Stimulated activated CD8-positive, alpha-beta memory T cell treated with anti-CD3 and anti-CD28 coated beads, Interleukin-2, amount 100 ng/mL, for 48 hours (primary cell): ENCODE measurements around the gene ADPRS.

Experiments used
- DNase-seq, 2 donors: peaks; one replicate each; pipeline ENCODE4 v3.0.0-alpha.2; 2020; ENCODE audit warnings: low read depth in 2 of 2

The ADPRS gene

DNA sequence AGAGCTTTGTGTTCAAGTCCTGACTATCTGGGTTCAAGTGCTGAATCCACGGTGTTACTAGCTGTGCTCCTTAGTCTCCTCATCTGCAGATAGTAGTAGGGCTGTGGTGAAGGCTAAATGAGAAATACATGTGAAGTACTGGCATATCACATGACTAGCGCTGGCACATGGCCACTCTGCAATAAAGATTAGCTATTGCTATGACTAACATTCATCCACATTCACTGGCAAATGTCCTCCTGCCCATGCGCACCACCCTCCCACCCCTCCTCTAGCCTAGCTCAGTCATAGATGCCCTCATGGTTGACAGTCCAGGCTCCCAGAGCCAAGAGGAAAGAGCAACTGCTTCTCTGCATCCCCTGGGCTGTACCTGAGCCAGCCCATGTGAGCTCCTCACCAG is 44.8 kb downstream of the ADPRS start:
- no peak for DNase-seq

DNA sequence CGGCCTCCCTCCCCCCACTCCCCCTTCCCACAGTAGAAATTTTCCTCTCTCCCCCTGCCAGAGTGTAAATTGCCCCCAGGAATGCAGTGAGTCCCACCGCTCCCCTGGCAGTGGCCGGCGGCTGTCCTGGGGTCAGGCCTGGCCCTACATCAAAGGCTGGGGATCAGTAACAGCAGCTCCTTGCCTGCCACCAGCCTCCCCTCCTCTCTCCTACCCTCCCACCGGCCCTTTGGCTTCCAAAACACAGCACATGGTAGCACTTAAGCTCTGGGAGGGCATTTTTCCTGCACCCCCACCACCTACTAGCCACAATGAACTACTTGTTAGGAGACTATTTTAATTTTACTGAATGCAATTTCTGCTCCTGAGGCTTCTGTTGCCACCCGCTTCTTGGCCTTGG is 45.3 kb downstream of the ADPRS start:
- DNase-seq: no peak

DNA sequence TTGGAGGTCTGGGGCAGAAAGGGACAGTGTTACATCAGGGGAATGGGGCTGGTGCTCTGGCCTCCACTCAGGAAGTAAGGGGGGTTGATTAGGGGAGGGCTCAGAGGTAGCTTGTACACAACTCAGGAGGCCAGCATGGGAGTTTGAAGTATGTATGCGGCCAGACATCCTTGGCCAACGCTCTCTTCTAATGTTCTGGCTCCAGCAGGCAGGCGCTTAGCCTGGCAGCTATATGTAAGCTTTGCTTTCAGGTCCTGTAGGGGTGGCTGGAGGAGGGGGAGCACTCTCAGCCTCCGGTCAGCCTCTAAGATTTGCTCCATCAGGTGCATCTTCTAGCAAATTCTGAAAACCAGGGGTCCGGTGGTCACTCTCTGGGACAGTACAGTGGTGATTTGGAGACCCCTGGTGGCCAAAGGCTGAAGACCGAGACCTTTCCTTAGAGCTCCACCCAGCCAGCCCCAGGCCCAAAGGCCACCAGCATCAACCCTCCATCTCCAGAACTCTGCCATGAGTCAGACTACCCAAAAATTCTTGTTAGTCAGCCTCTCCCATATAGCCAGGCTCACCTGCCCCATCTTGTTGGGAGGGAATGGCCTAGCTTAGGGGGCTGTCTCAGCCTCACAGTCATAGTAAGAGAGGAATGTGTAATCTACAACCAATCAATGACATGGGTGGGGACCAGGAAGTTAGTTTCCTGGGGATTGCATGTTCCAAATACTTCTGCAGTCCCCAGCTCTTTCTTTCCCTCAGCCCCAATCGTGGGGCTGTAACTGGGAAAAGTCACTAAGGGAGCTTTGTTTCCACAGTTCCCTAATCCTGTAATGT is 46.0 kb downstream of the ADPRS start:
- DNase-seq: peak in 1 of 2 donors; percentile 34

DNA sequence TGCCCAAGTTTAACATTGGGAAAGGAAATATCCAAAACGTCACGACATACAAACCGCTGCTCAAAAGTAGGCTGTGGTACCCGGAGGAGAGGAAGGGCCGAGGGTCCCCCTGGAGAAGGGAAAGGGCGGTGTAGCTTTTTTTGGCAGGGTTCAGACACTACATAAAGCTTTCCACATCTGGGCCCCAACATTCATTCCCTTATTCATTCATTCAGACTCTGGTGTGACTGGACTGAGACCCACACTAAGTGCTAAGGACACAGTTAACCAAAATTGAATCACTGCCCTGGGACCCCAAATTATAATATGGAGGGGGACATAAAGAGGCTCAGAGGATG is 46.6 kb downstream of the ADPRS start:
- DNase-seq: no peak

DNA sequence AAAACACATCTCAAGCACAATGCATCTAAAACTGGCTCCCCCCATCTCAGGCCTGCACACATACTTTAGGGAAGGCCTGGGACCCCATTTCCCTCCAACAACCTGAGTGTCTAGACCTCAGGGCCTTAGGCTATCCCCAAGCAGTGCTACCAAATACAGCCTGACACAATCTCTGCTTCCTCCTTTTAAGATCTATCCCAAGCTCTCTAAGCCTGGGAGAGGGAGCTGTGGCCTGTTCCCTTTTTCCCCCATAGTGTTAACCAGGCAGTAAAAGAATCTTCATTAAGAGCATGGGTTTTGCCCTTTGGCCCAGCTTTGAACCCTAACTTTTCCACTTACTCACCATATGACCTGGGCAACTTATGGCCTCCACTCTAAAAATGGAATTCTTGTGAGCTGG is 47.1 kb downstream of the ADPRS start:
- DNase-seq: no peak

DNA sequence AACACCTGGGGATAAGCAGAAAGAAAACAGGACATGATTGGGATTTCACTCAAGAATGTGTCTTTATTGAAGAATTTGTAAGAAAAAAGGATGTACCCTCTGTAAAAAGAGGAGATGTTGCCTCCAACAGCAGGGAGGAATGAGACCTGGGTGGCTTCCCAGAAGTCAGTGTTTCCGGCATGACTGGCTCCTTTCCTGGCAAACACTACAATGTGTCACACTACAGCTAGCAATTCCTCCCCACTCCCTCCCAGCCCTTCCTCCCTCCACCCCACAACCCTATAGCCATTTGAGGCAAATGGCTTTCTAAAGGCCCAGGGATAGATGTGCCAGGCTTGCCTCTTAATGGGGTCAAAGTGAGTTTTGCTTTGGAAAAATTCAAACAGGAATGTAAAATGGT is 47.8 kb downstream of the ADPRS start:
- DNase-seq: no peak

DNA sequence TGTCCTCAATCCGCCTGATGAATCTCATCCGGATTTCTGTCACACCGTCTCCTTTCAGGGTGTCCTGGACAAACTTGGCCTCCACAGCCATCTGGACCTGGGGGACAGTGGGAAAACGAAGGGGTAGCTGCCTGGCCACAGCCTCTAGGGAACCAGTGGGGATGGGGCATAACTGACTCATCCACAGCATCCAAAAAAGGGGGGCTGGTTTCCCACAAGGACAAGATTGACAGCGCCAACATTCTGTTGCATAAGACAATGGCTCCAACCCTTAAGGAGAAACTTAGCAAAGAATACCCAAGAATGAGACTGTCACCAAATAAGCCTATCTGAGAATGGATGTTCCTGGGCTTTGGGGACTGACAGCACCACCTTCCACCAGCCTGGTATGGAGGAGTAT is 48.5 kb downstream of the ADPRS start:
- DNase-seq: no peak

DNA sequence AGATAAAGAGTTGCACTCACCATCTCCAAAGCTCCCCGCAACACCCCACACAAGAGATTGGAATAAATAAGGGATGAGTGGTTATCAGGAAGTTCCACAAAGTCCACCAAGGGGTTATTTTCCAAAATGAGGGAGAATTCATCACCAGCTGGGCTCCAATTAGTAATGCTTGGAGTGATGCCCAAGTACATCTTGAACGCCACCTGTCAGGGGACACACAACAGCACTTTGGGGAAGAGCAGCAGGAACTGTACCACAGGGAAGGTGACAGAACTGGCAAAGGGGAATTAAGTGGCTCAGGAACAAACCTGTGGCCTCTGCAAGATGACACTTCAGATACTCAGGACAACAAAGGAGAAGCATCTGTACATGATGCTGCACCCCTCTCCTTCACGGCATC is 49.1 kb downstream of the ADPRS start:
- no peak for DNase-seq

DNA sequence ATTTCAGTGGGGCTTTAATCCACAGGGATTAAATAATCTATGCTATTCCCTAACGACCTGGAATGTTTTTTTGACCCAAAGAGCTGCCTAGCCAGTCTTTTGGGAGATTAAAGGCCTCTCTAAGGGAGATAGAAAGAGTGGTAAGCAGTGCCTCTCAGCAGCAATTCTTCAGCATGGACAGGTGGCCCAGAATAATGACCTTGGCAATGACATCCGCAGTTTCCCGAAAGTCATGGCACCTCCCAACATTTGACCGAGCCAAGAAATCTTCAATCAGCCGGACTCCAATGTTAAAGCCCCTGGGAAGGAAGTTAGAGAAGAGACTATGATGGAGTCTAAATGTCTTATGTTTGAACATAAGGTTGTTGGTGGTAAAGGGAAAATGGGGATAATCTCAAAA is 50.8 kb downstream of the ADPRS start:
- DNase-seq: no peak

DNA sequence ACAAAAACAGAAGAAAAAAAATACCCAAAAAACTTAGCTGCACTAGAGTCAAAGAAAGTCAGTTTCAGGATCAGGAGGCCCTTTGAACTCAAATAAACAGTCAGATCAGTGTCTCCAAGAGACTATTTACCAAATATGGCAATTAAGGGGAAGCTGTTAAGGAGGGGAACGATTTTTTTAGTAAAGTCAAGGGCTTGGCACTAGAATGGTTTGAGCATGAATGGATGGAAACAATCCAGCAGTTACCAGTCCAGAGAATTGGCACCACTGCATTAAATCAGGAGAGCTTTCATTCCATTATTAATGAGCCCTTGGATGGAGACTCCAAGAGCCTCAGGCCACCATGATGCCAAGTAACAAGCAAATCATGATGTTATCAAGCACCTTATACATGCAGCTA is 53.4 kb downstream of the ADPRS start:
- no peak for DNase-seq

DNA sequence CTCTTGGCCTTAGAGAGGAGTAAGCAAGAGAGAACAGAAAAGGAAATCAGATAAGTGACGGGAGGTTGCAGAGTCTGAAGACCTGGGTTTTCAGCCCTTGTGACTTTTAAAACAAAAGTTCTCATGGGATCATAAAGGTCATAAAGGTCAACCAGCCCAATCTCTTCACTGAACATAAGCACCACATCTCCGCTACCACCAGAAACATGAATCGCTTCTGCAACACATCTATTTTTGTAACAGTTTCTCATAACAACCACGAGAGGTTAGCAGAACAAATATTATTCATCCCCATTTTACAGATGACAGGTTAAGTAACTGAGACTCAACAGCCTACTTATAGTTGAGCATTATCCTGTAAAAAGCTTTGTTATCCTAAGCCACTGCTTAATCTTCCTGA is 54.7 kb downstream of the ADPRS start:
- DNase-seq: no peak
